Femur (tissue), 1 donor: Measurements from ENCODE around the gene MT1B.
A peak's percentile ranks its signal among the peaks of the same experiment; 100 is the strongest.
"Not testable (repeated sequence)": the region's sequence is repeated elsewhere in the genome, so short reads cannot be mapped to it uniquely, and the experiment has no call there.

Experiments
- DNase-seq: peaks from one replicate; pipeline ENCODE4 v3.0.0-alpha.2; 2017

Gene MT1B

DNA sequence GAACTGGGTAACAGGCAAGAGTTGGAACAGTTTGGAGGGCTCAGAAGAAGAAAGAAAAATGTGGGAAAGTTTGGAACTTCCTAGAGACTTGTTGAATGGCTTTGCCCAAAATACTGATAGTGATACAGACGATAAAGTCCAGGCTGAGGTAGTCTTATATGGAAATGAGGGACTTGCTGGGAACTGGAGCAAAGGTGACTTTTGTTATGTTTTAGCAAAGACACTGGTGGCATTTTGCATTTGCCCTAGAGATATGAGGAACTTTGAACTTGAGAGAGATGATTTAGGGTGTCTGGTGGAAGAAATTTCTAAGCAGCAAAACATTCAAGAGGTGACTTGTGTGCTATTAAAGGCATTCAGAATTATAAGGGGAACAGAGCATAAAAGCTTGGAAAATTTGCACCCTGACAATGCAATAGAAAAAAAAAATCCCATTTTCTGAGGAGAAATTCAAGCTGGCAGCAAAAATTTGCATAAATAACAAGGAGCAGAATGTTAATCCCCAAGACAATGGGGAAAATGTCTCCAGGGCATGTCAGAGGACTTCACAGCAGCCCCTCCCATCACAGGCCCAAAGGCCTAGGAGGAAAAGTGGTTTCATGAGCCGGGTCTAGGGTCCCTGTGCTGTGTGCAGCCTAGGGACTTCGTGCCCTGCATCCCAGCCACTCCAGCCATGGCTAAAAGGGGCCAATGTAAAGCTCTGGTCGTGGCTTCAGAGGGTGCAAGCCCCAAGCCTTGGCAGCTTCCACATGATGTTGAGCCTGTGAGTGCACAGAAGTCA lies 29.8 kb upstream of the MT1B start:
- DNase-seq = not testable (repeated sequence)

DNA sequence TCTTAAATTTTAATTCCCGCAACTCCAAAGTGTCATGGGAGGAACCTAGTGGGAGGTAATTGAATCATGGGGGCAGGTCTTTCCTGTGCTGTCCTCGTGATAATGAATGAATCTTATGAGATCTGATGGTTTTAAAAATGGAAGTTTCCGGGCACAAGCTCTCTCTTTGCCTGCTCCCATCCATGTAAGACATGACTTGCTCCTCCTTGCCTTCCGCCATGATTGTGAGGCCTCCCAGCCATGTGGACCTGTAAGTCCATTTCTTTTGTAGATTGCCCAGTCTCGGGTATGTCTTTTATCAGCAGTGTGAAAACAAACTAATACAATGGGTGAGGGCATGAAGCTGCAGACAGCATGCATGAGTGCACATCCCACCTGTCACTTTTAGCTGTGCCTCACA lies 28.5 kb upstream of the MT1B start:
- DNase-seq = not testable (repeated sequence)

DNA sequence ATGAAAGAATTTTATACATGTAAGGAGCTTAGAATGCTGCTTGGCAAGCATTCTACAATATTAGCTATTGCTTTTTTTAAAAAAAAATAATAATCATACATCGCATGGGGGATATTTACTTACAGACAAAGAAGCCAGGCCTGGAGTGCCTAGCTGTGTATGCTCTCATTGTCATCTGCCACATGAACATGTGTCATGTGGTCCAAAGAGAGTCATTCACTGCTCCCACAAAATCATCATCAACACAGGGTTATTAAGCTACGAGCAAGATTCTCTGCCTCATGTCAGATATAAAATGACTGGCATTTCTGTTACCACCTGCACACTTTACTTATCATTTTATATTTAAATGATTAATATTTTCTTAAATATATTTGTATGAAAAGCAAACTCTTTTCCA lies 28.0 kb upstream of the MT1B start:
- no peak for DNase-seq

DNA sequence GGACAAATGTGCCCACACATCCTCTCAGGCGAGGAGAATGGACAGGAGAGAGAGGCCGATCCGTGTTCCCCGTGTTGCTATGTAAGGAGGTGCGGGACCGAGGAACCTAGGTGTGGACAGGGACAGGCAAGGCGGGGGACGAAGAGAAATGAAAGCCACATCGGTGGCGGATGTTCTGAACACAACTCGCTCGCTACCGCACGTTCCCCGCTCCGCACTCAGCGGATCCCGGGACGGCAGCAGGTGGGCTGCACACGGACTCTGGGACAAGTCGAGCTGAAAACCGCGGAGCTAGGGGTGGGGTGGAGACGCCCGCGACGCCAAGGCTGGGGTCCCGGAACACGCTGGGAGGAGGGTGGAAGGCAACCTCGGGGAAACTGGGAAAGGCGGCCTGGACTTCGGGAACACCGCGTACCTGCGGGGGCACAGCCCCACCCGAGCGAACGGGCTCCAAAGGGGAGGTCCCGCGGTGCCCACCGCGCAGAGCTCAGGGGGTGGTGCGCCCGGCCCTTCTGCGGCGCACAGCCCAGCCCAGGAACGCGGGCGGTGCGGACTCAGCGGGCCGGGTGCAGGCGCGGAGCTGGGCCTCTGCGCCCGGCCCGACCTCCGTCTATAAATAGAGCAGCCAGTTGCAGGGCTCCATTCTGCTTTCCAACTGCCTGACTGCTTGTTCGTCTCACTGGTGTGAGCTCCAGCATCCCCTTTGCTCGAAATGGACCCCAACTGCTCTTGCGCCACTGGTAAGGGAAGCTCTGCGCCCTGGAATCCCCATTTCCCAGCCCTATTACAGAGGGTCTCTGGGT lies 26.3 kb upstream of the MT1B start, which contains the start of gene MT1E:
Gene MT1E, plus strand, starts transcription at position 642 of the 803 bp plus-strand sequence. Its CDS starts 71 bp downstream, at position 713.
- peak; percentile 79 for DNase-seq

DNA sequence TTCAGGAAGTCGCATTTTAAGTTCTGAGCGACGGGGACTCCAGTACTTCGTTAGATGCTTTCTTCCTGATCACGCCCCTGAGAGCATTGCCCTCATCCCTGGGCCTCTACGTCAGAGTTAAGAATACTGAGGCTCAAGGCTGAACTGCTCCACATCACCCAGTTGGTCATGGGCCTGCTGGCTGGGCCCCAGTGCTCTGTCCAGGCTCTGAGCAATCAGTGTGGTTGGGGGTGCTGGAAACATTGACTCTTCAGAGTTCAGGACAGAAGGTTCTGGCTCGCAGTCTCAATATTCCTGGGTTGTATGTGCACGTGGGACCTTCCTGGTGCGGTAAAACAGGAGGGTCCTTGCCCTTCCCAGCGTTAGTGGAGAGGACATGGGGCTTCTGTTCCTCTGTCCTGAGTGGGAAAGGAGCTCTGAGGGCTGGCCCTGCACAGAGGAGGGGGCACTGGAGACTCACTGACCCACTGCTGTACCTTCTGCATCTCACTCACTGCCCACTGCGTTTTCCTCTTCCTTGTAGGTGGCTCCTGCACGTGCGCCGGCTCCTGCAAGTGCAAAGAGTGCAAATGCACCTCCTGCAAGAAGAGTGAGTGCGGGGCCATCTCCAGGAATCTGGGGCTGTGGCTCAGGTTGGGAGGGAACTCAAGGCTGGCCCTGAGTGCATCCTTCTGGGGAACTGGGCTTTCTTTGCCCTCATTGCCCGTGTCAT lies 25.6 kb upstream of the MT1B start:
- DNase-seq = peak; percentile 68

DNA sequence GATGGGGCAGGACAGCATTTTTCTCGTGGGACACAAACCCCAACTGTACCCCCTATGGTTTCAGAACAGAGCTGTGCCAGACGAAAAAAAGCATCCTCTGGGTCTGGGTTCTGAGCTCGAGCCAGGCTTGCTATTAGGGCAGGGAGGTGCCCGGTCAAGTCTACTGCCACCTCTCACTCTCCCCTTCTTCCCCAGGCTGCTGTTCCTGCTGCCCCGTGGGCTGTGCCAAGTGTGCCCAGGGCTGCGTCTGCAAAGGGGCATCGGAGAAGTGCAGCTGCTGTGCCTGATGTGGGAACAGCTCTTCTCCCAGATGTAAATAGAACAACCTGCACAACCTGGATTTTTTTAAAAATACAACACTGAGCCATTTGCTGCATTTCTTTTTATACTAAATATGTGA lies 25.0 kb upstream of the MT1B start:
- DNase-seq = no peak

DNA sequence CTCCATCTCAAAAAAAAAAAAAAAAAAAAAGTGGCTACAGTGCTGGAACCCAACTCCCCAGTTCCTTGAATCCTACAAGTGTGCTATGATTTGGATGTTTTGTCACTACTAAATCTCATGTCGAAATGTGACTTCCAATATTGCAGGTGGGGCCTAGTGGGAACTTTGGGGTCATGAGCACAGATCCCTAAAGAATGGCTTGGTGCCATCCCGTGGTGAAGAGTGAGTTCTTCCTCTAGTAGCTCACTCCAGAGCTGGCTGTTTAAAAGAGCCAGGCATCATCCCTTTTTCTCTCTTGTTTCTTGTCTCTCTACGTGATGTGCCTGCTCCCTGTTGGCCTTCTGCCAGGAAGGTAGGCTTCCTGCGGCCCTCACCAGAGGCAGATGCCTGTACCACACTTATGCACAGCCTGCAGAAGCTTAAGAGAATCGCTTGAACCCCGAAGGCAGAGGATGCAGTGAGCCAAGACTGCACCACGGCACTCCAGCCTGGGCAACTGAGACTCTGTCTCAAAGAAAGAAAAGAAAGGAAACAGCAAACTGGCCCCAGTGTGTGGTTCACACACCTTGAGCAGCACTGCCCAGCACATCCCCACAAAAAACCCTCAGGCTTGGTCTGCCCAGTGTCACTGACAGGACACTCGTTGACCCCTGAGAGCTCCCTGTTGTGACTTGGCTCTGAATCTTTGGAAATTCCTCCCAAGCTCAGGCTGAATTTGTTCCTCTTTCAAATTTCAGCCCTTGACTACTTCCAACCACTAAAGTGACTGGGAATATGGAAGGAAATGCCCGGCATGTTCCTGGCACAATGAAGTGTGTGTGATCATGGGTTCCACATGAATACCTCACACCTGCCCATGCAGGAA lies 23.0 kb upstream of the MT1B start:
- no peak for DNase-seq

DNA sequence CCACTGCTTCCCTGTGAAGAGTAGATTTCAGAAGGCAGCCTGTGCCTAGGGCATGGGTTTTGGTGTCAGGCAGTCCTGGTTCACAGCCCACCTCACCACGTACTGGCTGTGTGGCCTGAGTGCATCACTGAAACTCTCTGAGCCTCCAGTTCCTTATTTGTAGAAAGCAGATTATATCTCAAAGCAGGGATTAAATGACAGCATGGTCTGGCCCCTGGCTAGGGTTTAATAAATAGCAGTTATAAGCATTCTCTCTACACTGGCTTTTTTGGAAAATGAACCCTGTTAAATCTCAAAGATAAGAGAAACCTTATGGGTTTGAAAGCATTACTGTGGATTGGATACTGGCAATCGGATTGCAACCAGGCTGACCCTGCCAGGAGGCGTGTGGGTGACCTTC lies 22.2 kb upstream of the MT1B start:
- no peak for DNase-seq

DNA sequence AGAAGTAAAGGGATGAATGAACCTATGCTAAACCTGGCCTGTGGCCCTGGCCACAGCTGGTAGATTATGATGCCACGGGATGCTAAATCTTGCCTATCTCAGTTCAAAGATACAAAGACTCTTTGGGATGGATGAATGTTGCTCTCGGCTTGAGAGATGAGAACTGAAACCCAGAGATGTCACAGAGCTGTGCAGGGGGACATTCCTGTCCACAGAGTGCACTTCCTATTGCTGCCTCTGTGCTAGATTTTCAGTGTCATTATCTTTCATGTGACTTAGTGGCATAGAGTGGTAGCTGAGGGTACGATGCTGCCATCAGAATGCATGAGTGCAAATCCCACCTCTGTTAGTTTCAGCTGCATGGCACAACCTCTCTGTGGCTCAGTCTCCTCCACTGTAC lies 21.6 kb upstream of the MT1B start:
- DNase-seq = no peak

DNA sequence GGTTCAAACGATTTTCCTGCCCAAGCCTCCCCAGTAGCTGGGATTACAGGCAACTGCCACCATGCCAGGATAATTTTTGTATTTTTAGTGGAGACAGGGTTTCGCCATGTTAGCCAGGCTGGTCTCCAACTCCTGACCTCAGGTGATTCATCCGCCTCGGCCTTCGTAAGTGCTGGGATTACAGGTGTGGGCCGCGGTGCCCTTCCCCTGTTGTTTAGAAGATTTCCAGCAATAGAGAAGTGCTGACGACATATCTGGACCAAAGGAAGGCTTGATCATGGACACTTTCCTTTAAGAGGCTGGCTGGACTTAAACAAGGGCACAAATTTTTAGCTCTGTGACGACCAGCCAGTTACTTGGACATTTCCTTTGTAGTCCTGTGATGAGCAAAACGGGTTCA lies 20.5 kb upstream of the MT1B start:
- DNase-seq = no peak

DNA sequence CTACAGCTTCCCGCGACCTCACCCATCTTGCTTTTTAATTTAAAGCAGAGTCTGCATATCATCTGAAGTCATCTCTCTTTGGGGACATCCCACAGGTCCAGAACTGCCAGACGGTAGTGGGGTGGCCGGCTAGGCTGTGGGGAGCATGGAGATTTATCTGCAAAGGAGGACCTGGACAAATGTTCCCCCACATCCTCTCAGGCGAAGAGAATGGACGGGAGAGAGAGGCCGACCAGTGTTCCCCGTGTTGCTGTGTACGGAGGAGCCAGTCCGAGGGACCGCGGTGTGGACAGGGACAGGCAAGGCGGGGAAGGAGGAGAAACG lies 19.9 kb upstream of the MT1B start:
- no peak for DNase-seq

DNA sequence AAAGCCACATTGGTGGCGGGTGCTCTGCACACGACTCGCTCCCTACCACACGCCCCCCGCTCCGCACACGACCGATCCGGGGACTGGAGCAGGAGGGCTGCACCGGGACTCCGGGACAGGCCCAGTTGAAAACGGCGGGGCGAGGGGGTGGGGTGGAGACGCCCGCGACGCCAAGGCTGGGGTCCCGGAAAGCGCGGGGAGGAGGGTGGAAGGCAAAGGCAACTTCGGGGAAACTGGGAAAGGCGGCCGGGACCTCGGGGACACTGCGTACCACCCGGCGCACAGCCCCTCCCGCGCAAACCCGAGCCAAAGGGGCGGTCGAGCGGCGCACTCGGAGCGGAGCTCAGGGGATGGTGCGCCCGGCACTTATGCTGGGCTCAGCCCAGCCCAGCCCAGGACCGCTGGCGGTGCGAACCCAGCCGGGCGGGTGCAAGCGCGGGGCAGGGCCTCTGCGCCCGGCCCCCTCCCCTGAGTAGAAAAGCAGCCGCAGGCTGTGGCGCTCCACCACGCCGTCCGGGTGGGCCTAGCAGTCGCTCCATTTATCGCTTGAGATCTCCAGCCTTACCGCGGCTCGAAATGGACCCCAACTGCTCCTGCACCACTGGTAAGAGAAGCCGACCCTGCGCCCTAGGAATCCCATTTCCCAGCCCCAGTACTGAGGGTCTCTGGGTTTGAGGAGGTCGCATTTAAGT lies 19.4 kb upstream of the MT1B start, which contains the start of gene MT1M:
Gene MT1M, plus strand, starts transcription at position 504 of the 692 bp plus-strand sequence. Its CDS starts 73 bp downstream, at position 577.
- peak; percentile 52 for DNase-seq

DNA sequence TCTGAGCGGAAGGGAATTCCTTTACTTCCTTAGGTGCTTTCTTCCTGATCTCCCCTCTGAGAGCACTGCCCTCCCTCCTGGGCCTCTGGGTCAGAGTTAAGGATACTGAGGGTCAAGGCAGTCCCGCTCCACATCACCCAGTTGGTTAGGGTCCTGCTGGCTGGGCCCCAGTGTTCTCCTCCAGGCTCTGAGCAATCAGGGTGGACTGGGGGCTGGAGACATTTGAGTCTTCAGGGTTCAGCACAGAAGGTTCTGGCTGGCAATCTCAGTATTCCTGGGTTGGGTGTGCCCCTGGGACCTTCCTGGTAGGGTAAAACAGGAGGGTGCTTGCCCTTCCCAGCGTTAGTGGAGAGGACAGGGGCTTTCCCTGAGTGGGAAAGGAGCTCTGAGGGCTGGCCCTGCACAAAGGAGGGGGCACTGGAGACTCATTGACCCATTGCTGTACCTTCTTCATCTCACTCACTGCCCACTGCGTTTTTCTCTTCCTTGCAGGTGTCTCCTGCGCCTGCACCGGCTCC lies 18.8 kb upstream of the MT1B start:
- no peak for DNase-seq

DNA sequence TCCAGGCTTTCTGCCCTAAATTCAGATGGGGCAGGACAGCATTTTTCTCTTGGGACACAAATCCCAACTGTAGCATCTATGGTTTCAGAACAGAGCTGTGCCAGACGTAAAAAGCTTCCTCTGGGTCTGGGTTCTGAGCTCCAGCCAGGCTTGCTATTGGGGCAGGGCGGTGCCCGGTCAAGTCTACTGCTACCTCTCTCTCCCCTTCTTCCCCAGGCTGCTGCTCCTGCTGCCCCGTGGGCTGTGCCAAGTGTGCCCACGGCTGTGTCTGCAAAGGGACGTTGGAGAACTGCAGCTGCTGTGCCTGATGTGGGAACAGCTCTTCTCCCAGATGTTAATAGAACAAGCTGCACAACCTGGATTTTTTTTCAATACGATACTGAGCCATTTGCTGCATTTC lies 18.2 kb upstream of the MT1B start:
- DNase-seq = no peak

DNA sequence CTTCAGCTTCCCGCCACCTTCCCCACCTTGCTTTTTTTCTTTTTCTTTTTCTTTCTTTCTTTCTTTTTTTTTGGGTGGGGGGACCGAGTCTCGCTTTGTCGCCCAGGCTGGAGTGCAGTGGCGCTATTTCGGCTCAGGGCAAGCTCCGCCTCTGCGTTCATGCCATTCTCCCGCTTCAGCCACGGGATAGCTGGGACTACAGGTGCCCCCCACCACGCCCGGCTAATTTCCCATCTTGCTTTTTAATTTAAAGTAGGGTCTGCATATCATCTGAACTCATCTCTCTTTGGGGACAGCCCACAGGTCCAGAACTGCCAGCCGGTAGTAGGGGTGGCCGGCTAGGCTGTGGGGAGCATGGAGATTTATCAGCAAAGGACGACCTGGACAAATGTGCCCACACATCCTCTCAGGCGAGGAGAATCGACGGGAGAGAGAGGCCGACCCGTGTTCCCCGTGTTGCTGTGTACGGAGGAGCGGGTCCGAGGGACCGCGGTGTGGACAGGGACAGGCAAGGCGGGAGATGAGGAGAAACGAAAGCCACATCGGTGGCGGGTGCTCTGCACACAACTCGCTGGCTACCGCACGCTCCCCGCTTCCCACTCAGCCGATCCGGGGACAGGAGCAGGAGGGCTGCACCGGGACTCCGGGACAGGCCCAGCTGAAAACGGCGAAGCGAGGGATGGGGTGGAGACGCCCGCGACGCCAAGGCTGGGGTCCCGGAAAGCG lies 16.8 kb upstream of the MT1B start:
- DNase-seq = no peak

DNA sequence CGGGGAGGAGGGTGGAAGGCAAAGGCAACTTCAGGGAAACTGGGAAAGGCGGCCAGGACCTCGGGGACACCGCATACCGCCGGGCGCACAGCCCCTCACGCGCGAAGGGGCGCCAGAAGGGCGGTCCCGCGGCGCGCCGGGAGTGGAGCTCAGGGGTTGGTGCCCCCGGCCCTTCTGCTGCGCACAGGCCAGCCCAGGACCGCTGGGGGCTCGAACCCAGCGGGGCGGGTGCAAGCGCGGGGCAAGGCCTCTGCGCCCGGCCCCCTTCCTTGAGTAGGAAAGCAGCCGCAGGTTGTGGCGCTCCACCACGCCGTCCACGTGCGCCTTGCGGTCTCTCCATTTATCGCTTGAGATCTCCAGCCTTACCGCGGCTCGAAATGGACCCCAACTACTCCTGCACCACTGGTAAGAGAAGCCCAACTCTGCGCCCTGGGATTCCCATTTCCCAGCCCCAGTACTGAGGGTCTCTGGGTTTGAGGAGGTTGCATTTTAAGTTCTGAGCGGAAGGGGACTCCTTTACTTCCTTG lies 16.2 kb upstream of the MT1B start:
- no peak for DNase-seq

DNA sequence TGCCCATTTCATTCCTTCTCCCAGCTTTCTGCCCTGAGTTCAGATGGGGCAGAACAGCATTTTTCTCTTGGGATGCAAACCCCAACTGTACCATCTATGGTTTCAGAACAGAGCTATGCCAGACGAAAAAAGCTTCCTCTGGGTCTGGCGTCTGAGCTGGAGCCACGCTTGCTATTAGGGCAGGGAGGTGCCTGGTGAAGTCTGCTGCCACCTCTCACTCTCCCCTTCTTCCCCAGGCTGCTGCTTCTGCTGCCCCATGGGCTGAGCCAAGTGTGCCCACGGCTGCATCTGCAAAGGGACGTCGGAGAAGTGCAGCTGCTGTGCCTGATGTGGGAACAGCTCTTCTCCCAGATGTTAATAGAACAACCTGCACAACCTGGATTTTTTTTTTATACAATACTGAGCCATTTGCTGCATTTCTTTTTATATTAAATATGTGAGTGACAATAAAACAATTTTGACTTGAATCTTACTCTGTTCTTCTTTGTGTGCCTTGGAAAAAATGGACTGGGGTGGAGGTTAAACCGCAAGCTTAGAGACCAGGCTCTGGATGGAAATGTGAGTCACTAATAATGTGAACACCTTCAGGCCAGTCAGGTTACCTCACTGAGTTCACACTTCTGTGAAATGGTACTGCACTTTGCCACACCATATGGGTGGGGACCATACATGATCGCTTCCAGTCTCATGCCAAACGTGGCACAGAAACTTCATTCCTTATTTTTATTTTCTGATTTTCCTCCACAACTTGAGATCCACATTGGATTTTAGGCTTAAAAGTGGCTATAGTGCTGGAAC lies 14.9 kb upstream of the MT1B start:
- DNase-seq = no peak

DNA sequence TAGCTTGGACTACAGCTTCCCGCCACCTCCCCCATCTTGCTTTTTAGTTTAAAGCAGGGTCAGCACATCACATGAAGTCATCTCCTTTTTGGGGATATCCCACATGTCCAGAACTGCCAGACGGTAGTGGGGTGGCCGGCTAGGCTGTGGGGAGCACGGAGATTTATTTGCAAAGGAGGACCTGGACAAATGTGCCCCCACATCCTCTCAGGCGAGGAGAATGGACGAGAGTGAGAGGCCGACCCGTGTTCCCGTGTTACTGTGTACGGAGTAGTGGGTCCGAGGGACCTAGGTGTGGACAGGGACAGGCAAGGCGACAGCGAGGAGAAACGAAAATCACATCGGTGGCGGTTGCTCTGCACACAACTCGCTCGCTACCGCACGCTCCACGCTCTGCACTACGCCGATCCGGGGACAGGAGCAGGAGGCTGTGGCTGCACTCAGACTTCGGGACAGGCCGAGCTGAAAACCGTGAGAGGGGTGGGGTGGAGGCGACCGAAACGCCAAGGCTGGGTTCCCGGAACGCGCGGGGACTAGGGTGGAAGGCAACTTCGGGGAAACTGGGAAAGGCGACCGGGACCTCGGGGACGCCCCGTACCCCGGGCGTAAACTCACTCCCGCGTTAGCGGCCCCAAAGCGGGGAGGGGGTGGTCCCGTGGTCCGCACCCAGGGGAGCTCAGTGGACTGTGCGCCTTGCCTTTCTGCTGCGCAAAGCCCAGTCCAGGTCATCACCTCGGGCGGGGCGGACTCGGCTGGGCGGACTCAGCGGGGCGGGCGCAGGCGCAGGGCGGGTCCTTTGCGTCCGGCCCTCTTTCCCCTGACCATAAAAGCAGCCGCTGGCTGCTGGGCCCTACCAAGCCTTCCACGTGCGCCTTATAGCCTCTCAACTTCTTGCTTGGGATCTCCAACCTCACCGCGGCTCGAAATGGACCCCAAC lies 13.6 kb upstream of the MT1B start, which contains the start of gene MT1A:
Gene MT1A, plus strand, starts transcription at position 853 of the 937 bp plus-strand sequence. Its CDS starts 73 bp downstream, at position 926.
- peak; percentile 72 for DNase-seq
